Esophagus muscularis mucosa (tissue), 4 donors: ENCODE measurements around the gene TP53RK. TPM values are rescaled to one million over a fixed set of nuclear protein-coding genes. Genes with fewer than 3 reads are reported as not detected.

ENCODE experiments used
- DNase-seq: peaks from one replicate; pipeline ENCODE4 v3.0.0-alpha.2; 2017; ENCODE audit errors: extremely low spot score
- H3K27ac ChIP-seq, 4 donors: fragments of 200-600 bp; sonication (generic); replicated peaks in 1 of 4; 1 replicate in 3 of 4; 2 replicates in 1 of 4; pipeline ENCODE4 v1.5.1; 2016 to 2019; ENCODE audit warnings: mild to moderate bottlenecking in 1 of 4
- H3K27me3 ChIP-seq, 4 donors: fragments of 200-600 bp; sonication (generic); one replicate each; pipeline versions ENCODE4 v1.5.1 to v1.6.0; 2016 to 2019
- H3K36me3 ChIP-seq, 4 donors: fragments of 200-600 bp; sonication (generic); one replicate each; pipeline ENCODE4 v1.5.1; 2016 to 2019
- H3K4me1 ChIP-seq, 4 donors: fragments of 200-600 bp; sonication (generic); one replicate each; pipeline ENCODE4 v1.5.1; 2016 to 2019
- H3K4me3 ChIP-seq, 4 donors: fragments of 200-600 bp; sonication (generic); 1 replicate in 2 of 4; 2 replicates in 2 of 4; pipeline ENCODE4 v1.5.1; 2016 to 2019; ENCODE audit warnings: mild to moderate bottlenecking in 4 of 4, moderate library complexity in 1 of 4
- H3K9me3 ChIP-seq, 4 donors: fragments of 200-600 bp; sonication (generic); 1 replicate in 3 of 4; 2 replicates in 1 of 4; pipeline ENCODE4 v1.5.1; 2016 to 2019
- EP300 ChIP-seq: sonication (generic); formaldehyde crosslinking; IDR thresholded peaks from one replicate; pipeline ENCODE4 v1.6.1; 2017; ENCODE audit warnings: antibody characterized with exemption
- POLR2A ChIP-seq: fragments of 450-650 bp; IDR thresholded peaks from one replicate; pipeline ENCODE4 v1.6.1; 2017; ENCODE audit warnings: antibody characterized with exemption, moderate library complexity, mild to moderate bottlenecking, low read depth
- POLR2AphosphoS5 ChIP-seq, 2 donors: sonication (generic); formaldehyde crosslinking; IDR thresholded peaks; one replicate each; pipeline ENCODE4 v1.6.1; 2017; ENCODE audit warnings: antibody characterized with exemption in 2 of 2
- WGBS: methylation state at CpG from one replicate; pipeline ENCODE4 v1.1.5; 2018; 5-methylcytosine and 5-hydroxymethylcytosine counted together
- intact Hi-C: fragments of 100-400 bp; cut with DNase I; formaldehyde crosslinking; loops from one replicate; pipeline ENCODE4 v1.15.1; 2023
- total RNA-seq, 4 donors: library from RNA; depleted of rRNA; stranded (reverse); fragments of >200 nt; gene quantifications; one replicate each; pipeline versions ENCODE4 v1.1.0 to v1.2.1, GENCODE V29; 2016
- TF ChIP-seq, protein P1 (sequence below), 3 experiments: fragments of 200-600 bp in 2 of 3; fragments of 450-650 bp in 1 of 3; sonication (generic) in 2 of 3; IDR thresholded peaks; one replicate each; pipeline ENCODE4 v1.5.1; 2017 to 2019; ENCODE audit warnings: antibody characterized with exemption in 3 of 3, mild to moderate bottlenecking in 2 of 3, moderate library complexity in 1 of 3

The TP53RK gene
- total RNA-seq, 4 donors from 2014 or later: 19.9 to 22.2 (median 21.0) TPM

DNA sequence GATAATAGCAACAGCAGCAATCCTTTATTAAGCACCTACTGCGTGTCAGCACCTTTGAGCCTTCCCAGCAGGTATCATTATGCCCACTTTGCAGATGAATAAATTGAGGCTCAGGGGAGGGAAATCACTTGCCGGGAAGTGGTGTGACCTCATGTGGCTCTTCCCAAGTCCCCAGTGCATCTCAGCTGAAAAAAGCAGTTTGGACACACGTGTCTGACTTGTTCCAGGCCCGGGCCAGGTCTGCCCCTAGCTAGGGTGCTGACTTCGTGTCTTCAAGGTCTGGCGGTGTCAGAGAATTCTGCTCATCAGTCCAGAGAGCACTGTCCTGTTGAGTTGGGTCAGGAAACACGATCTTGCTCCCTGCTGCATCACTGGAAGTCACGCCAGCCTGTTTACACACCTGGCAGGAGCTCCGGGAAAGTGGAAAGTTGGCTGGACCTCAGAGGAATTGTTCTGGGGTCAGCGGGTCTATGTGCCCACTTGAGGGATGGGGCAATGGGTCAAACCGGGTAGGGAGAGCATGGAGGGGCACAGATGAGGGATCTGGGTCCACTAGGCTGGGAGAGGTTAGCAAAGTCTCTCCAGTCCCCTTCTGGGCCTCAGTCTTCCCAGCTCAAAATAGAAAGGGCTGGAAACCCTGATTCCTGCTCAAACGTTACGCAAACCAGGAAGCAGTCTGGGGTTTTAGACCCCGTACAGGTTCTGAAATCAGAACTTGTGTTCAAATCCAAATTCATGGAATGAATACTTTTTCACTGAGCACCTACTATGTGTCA is 48.5 kb downstream of the TP53RK start:
- Histone ChIP-seq H3K4me1 (no peaks in the 10 kb centered on the region), H3K9me3 (no peaks in the 10 kb centered on the region), H3K36me3 (no peaks in the 10 kb centered on the region), H3K27me3 (no peaks in the 10 kb centered on the region), H3K4me3 (no peak overlapping the region), H3K27ac (no peak overlapping the region)
- peak; percentile 75 for DNase-seq
- no peak for TF ChIP-seq POLR2AphosphoS5 (IDR thresholded peaks at IDR 0.05)
- TF ChIP-seq POLR2A: no peak
- no peak for TF ChIP-seq EP300
- TF ChIP-seq, protein P1, sequence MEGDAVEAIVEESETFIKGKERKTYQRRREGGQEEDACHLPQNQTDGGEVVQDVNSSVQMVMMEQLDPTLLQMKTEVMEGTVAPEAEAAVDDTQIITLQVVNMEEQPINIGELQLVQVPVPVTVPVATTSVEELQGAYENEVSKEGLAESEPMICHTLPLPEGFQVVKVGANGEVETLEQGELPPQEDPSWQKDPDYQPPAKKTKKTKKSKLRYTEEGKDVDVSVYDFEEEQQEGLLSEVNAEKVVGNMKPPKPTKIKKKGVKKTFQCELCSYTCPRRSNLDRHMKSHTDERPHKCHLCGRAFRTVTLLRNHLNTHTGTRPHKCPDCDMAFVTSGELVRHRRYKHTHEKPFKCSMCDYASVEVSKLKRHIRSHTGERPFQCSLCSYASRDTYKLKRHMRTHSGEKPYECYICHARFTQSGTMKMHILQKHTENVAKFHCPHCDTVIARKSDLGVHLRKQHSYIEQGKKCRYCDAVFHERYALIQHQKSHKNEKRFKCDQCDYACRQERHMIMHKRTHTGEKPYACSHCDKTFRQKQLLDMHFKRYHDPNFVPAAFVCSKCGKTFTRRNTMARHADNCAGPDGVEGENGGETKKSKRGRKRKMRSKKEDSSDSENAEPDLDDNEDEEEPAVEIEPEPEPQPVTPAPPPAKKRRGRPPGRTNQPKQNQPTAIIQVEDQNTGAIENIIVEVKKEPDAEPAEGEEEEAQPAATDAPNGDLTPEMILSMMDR (IDR thresholded peaks at IDR 0.05): no peak
- 80% methylated on average over 12 of the region's 14 CpGs for whole genome bisulfite sequencing
- intact Hi-C loops: no loop called here

DNA sequence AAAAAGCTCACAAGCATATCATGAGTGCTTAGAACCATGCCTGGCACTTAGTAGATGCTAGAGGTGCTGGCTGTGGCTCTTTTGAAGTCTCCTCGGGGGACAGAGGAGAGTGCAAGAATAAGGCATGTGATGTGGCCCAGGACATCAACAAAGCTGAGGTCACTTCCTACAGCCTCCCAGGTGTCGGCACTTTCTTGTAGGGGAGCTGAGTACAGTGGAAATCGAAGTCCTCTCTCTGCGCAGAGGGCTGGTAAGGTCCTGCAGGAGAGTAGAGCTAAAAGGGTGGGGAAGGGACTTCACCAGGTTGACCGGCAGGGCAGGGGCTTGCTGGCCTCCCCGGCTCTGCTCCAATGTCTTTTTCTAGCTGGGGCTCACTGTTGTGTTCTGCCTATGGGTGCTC is 49.2 kb downstream of the TP53RK start:
- Histone ChIP-seq H3K36me3 (no peaks in the 10 kb centered on the region), H3K27ac (no peak overlapping the region), H3K9me3 (no peaks in the 10 kb centered on the region), H3K4me3 (no peak overlapping the region), H3K27me3 (no peaks in the 10 kb centered on the region), H3K4me1 (no peaks in the 10 kb centered on the region)
- intact Hi-C loops: no loop called here
- no peak for TF ChIP-seq EP300
- no peak for TF ChIP-seq POLR2AphosphoS5 (IDR thresholded peaks at IDR 0.05)
- TF ChIP-seq, protein P1 (IDR thresholded peaks at IDR 0.05): no peak
- 84% methylated on average over 6 of the region's 6 CpGs for WGBS
- peak; percentile 74 for DNase-seq

DNA sequence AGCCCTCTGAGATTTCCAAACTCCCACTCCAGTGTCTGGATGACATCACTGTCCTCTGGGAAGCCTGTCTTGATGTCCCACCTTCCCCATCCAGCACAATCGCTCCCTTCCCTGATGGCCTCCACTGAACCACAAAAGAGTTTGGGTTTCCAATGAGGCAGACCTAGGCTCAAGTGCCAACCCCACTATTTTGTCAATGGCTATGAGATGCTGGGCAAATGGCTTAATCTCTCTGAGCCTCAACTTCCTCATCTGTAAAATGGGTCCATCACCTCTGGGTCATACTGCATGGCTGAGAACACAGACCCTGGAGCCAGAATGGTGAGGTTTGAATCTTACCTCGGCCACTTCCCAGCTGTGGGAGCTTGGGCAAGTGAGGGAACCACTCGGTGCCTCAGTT is 49.7 kb downstream of the TP53RK start:
- H3K36me3 ChIP-seq: no peaks in the 10 kb centered on the region
- intact Hi-C loops: no loop called here
- no peak overlapping the region for H3K4me3 ChIP-seq
- 100% methylated on average over 3 of the region's 3 CpGs for WGBS
- TF ChIP-seq POLR2AphosphoS5 (IDR thresholded peaks at IDR 0.05): no peak
- TF ChIP-seq, protein P1 (IDR thresholded peaks at IDR 0.05): no peak
- no peak for TF ChIP-seq EP300
- no peak for TF ChIP-seq POLR2A
- H3K9me3 ChIP-seq: no peaks in the 10 kb centered on the region
- DNase-seq: peak; percentile 87
- H3K27ac ChIP-seq: no peak overlapping the region
- no peaks in the 10 kb centered on the region for H3K4me1 ChIP-seq
- no peaks in the 10 kb centered on the region for H3K27me3 ChIP-seq

DNA sequence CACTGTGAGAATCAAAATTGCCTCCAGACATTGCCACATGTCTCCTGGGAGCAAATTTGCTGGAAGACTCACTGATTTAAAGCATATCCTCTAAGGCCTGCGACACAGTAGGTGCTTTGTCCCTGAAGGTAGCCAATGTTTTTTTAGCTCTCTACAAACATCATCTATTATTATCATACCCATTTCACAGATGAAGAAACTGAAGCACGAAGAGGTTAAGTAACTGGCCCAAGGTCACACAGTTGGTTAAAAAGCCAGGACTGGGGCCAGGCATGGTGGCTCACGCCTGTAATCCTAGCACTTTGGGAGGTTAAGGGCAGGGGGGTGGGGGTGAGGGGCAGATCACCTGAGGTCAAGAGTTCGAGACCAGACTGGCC is 50.4 kb downstream of the TP53RK start:
- WGBS: 100% methylated on average over 4 of the region's 4 CpGs
- no peak for DNase-seq
- H3K27ac ChIP-seq: no peak overlapping the region
- H3K4me1 ChIP-seq: no peaks in the 10 kb centered on the region
- intact Hi-C loops: no loop called here
- H3K27me3 ChIP-seq: no peaks in the 10 kb centered on the region
- H3K9me3 ChIP-seq: no peaks in the 10 kb centered on the region
- TF ChIP-seq POLR2A (no peak), EP300 (no peak), POLR2AphosphoS5 (IDR thresholded peaks at IDR 0.05) (no peak)
- TF ChIP-seq, protein P1 (IDR thresholded peaks at IDR 0.05): no peak
- no peak overlapping the region for H3K4me3 ChIP-seq
- H3K36me3 ChIP-seq: no peaks in the 10 kb centered on the region
